Transverse colon (tissue), 4 donors: ENCODE measurements around the gene TTBK1. TPM values are rescaled to one million over a fixed set of nuclear protein-coding genes. Genes with fewer than 3 reads are reported as not detected.

ENCODE experiments used
- DNase-seq: peaks from one replicate; pipeline ENCODE4 v3.0.0-alpha.2; 2019
- H3K27ac ChIP-seq, 4 donors: fragments of 200-600 bp; sonication (generic); 2 replicates each; pipeline ENCODE4 v1.5.1; 2016 to 2018; ENCODE audit warnings: inconsistent platforms in 4 of 4
- H3K27me3 ChIP-seq: fragments of 200-600 bp; sonication (generic); 2 replicates; pipeline ENCODE4 v1.5.1; 2017; ENCODE audit warnings: inconsistent platforms
- H3K36me3 ChIP-seq, 4 donors: fragments of 200-600 bp; sonication (generic); 2 replicates each; pipeline ENCODE4 v1.5.1; 2017 to 2019; ENCODE audit warnings: inconsistent platforms in 4 of 4
- H3K4me1 ChIP-seq, 4 donors: fragments of 200-600 bp; sonication (generic); 2 replicates each; pipeline ENCODE4 v1.5.1; 2017 to 2020; ENCODE audit warnings: inconsistent platforms in 4 of 4
- H3K4me3 ChIP-seq, 4 donors: fragments of 200-600 bp; sonication (generic); 1 replicate in 1 of 4; 2 replicates in 3 of 4; pipeline versions ENCODE4 v1.5.1 to v1.6.1; 2017 to 2019; ENCODE audit warnings: inconsistent platforms in 4 of 4
- H3K9me3 ChIP-seq, 2 donors: fragments of 200-600 bp; sonication (generic); 2 replicates each; pipeline ENCODE4 v1.5.1; 2017 to 2019; ENCODE audit warnings: inconsistent platforms in 2 of 2
- CTCF ChIP-seq, 5 experiments: fragments of 200-600 bp in 3 of 5; fragments of 450-650 bp in 2 of 5; sonication (generic) in 3 of 5; IDR thresholded peaks; 1 replicate in 2 of 5; 2 replicates in 3 of 5; pipeline ENCODE4 v1.5.1; 2016 to 2017; ENCODE audit warnings: antibody characterized with exemption in 5 of 5, inconsistent platforms in 3 of 5, mild to moderate bottlenecking in 2 of 5, moderate library complexity in 1 of 5
- EP300 ChIP-seq: sonication (generic); formaldehyde crosslinking; IDR thresholded peaks from one replicate; pipeline ENCODE4 v1.6.1; 2017; ENCODE audit warnings: antibody characterized with exemption, low read depth
- POLR2A ChIP-seq: fragments of 450-650 bp; IDR thresholded peaks from one replicate; pipeline ENCODE4 v1.6.1; 2016; ENCODE audit warnings: antibody characterized with exemption, mild to moderate bottlenecking, moderate library complexity
- POLR2AphosphoS5 ChIP-seq, 3 donors: sonication (generic); formaldehyde crosslinking; IDR thresholded peaks; one replicate each; pipeline ENCODE4 v1.6.1; 2016; ENCODE audit warnings: antibody characterized with exemption in 3 of 3
- WGBS, 2 donors: methylation state at CpG; one replicate each; pipeline ENCODE4 v1.1.5; 2018; ENCODE audit warnings: low coverage in 1 of 2; 5-methylcytosine and 5-hydroxymethylcytosine counted together
- in situ Hi-C, 4 donors: fragments of 200-750 bp; cut with MboI; loops; one replicate each; pipeline versions ENCODE4 v1.15.0 to v1.15.1; 2017; ENCODE audit warnings: low sequenced_read_pairs in 3 of 4, low pct_ligation_motif_present in 1 of 4, low pct_unique_long_range_greater_than_20kb in 1 of 4
- intact Hi-C: fragments of 100-400 bp; cut with DNase I; formaldehyde crosslinking; loops from one replicate; pipeline ENCODE4 v1.15.1; 2023; ENCODE audit warnings: low total_unique reads
- total RNA-seq, 4 donors: library from RNA; depleted of rRNA; stranded (reverse); fragments of >200 nt; gene quantifications; one replicate each; pipeline ENCODE4 v1.1.0, GENCODE V29; 2016

Gene TTBK1
- total RNA-seq, 4 donors from 2014 or later = 0.20 to 1.1 (median 0.36) TPM

- DNase-seq = no peak
- 46% methylated on average over 64 of the region's 64 CpGs; no CpG with 5 or more reads in 1 of the 2 donors for WGBS, 2 donors
- intact Hi-C loops = no loop called here
- in situ Hi-C loops = no loop called here
- Histone ChIP-seq H3K36me3 (no peaks in the 10 kb centered on the region), H3K9me3 (no peaks in the 10 kb centered on the region), H3K4me3 (peak overlapping the region in 3 of 4 donors; percentile 34 to 58 (median 41)), H3K27ac (peak overlapping the region; percentile 85 to 89 (median 87)), H3K4me1 (peaks cover 34 to 60% (median 53%) of the 10 kb centered on the region in 4 donors), H3K27me3 (peaks cover 21% of the 10 kb centered on the region)
- no peak for TF ChIP-seq POLR2AphosphoS5 (IDR thresholded peaks at IDR 0.05)
- no peak for TF ChIP-seq POLR2A
- no peak for TF ChIP-seq EP300
- TF ChIP-seq CTCF (IDR thresholded peaks at IDR 0.05) = no peak
Observed at GRCh38 chr6:43275801-43276576, 32.7 kb downstream of the TTBK1 start.

GRCh38 chr6:43276577-43277305 is 33.5 kb downstream of the TTBK1 start:
- Histone ChIP-seq H3K27ac (peak overlapping the region; percentile 85 to 89 (median 87)), H3K4me1 (peaks cover 34 to 55% (median 51%) of the 10 kb centered on the region in 4 donors), H3K9me3 (no peaks in the 10 kb centered on the region), H3K4me3 (peak overlapping the region in 1 of 4 donors; percentile 58), H3K27me3 (peaks cover 21% of the 10 kb centered on the region), H3K36me3 (no peaks in the 10 kb centered on the region)
- intact Hi-C loops (no loop called here), in situ Hi-C loops (no loop called here)
- DNase-seq = peak; percentile 75
- TF ChIP-seq POLR2AphosphoS5 (IDR thresholded peaks at IDR 0.05) (peak in 1 of 3 donors; percentile 26), CTCF (IDR thresholded peaks at IDR 0.05) (no peak), EP300 (no peak), POLR2A (no peak)
- 40 to 48% methylated on average over 1 to 11 of the region's 11 CpGs for WGBS, 2 donors

- Histone ChIP-seq H3K4me3 (no peak overlapping the region), H3K9me3 (no peaks in the 10 kb centered on the region), H3K27me3 (peaks cover 21% of the 10 kb centered on the region), H3K36me3 (no peaks in the 10 kb centered on the region), H3K4me1 (peaks cover 34 to 55% (median 51%) of the 10 kb centered on the region in 4 donors), H3K27ac (peak overlapping the region; percentile 85 to 89 (median 87))
- 79% methylated on average over 6 of the region's 6 CpGs; no CpG with 5 or more reads in 1 of the 2 donors for WGBS, 2 donors
- TF ChIP-seq EP300 = no peak
- no peak for TF ChIP-seq POLR2AphosphoS5 (IDR thresholded peaks at IDR 0.05)
- no peak for TF ChIP-seq CTCF (IDR thresholded peaks at IDR 0.05)
- no peak for TF ChIP-seq POLR2A
- no peak for DNase-seq
- in situ Hi-C loops = no loop called here
- intact Hi-C loops = no loop called here
Observed at GRCh38 chr6:43277306-43277642, 34.0 kb downstream of the TTBK1 start.
